HG02852 (cell line): Measurements from ENCODE around the gene LGALS9.
"Not testable (repeated sequence)": the region's sequence is repeated elsewhere in the genome, so short reads cannot be mapped to it uniquely, and the experiment has no call there.

Experiments used
- ATAC-seq: cut with Tn5 transposase; IDR thresholded peaks from one replicate; pipeline ENCODE4 v1.9.1; 2021; ENCODE audit warnings: mild to moderate bottlenecking, moderate library complexity; ENCODE audit not compliant: unreplicated experiment

LGALS9 gene

GRCh38 chr17:27651411-27652345 is 20.7 kb downstream of the LGALS9 start:
- ATAC-seq, result no peak

GRCh38 chr17:27653449-27653971 is 22.5 kb downstream of the LGALS9 start:
- not testable (repeated sequence) for ATAC-seq

DNA sequence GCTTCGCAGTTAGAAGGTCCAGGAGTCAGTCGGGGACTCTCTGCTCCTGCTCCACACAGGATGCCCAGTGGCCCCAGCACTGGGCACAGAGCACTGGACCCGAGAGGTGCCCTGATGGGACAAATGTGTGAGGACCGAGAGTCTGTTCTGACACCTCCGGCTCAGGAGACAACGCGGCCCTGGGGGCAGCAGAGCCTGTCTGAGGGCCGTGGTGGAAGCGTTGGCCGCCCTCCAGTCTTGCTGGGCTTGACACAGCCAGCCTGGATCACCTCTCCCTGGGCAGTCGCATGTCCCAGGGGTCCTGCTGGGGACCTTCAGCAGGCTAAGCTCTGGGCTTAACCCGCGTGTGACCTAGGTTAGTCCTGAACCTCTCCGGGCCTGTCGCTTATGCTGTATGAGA is 23.1 kb downstream of the LGALS9 start:
- peak; percentile 8 for ATAC-seq

- ATAC-seq, result peak; percentile 73
Observed at GRCh38 chr17:27654654-27655524, 23.9 kb downstream of the LGALS9 start.

DNA sequence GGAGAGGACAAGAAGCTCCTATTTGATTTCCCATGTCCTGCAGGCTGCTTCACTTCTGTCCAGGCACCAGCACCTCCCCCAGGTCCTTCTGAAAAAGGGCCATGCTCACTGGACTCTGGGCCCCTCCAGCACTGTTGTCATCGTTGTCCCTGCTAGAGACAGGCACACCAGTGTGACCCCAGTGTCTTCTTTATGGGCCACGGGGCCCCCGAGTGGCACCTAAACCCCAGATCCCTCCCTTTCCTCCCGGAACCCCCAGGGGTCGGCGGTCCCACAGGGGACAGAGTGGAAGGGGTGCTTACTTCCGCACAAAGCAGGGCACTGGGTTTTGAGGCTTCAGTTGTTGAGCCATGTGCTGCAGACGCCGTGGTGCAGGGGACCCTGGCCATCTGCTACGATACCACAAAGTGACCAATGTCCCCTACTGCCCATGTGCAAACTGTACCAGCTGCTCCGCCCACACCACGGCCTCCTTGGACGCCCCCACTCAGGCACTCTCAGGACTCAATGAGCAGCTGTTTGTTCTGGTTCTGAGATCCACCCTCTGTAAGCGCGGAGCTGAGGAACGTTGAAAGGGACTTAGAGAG is 24.6 kb downstream of the LGALS9 start:
- ATAC-seq, result not testable (repeated sequence)

DNA sequence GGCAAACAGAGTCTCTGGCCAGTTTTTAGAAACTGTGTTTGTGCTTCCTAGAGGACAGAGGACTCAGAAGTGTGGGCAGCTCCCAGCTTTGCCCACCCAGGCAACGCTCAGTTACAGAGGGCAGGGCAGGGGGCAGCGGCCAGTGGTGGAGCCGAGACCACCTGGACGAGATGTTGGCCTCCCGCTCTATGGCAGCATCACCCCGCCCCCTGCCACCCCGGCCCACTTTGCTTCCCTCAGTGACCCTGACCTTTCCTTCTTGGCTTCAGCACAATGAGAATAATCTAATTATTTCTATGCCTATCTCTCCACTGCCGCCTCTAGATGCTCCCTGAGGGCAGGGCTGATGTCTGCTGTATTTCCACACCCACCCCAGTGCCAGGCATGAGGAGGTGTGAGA is 25.6 kb downstream of the LGALS9 start:
- not testable (repeated sequence) for ATAC-seq

GRCh38 chr17:27657620-27658019 is 26.6 kb downstream of the LGALS9 start:
- no peak for ATAC-seq

- ATAC-seq, result no peak
Observed at GRCh38 chr17:27659683-27660082, 28.7 kb downstream of the LGALS9 start.

DNA sequence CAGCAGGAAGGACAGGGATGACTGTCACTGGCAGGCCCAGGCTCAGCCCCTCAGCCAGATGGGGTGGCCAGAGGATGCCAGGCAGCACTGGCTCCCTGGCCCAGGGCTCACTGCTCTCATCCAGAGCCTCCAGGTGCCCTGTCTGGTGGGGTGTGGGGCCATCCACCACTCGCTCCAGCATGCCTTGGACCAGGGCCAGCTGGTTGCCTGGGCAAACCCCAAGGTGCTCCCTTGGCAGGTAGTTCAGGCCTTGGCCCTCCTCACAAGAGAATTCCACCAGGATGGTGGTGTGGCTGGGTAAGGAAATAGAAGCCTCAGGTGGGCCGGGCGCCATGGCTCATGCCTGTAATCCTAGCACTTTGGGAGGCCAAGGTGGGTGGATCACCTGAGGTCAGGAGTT is 29.4 kb downstream of the LGALS9 start:
- ATAC-seq, result no peak

DNA sequence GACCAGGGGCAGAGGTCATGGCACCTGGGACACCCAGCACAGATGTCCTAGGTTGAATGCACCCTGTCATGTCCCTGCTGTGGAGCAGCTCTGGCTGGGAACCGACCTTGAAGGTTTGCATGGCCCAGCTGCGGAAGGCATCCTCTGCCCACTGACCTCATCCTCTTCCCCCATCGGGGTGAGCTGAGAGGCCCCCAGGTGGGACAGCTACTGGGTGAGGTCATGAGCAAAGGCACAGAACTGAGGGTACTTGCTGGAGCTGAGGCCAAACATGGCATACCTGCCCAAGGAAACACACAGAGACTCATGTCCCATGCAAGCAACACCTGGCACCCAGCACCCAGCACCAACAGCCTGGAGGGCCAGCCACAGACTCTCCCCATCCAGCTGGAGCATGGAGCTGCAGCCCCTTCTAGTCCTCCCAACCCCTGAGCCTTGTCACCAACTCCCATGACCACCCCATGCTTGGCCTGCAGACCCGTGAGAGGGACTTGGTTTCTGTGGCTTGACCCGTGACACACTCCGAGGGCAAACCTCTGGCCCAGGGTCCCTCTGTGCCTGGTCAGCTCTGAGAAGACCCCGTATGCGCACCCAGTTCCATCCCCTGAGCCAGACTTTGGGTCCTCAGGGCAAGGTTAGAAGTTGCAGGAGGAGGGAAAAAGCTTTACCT is 33.1 kb downstream of the LGALS9 start:
- no peak for ATAC-seq

GRCh38 chr17:27664606-27664965 is 33.6 kb downstream of the LGALS9 start:
- ATAC-seq, result no peak

DNA sequence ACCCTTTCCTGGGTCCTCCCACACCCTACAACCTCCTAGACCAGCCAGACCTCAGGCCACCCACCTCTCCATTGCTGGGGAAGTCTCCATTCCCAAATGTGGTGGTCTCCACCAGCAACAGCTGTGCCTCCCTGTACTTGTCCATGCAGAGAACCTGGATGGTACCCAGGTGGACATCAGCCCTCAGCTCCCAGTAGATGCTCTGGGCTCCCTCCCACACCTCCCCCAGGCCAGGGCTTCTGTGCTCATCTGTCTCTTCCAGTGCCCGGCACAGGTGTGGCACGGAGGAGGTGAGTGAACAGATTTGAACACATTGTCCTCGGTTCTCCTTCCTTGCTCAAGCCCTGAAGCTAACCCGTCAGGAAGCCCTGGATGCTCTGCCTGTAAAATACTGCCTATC is 34.6 kb downstream of the LGALS9 start:
- ATAC-seq, result no peak

DNA sequence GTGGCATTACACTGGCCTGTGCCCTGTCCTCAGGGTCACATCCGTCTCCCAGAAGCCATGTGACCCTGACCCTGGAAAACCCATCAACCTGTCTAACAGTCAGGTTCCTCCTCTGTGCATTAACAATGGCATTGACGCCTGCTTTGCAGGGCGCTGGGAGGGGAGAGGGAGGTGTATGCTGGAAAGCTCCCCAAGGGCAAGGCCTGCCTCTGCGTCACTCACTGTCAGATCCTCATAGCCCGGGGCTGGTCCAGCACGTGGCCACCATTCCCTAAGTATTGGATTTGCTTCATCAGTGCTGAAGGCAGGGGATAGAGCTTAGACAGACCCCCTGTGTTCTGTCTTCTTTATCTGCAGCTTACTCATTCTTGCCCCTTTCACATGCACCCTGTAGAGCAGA is 35.3 kb downstream of the LGALS9 start:
- ATAC-seq, result not testable (repeated sequence)

GRCh38 chr17:27666831-27667560 is 36.0 kb downstream of the LGALS9 start:
- no peak for ATAC-seq

DNA sequence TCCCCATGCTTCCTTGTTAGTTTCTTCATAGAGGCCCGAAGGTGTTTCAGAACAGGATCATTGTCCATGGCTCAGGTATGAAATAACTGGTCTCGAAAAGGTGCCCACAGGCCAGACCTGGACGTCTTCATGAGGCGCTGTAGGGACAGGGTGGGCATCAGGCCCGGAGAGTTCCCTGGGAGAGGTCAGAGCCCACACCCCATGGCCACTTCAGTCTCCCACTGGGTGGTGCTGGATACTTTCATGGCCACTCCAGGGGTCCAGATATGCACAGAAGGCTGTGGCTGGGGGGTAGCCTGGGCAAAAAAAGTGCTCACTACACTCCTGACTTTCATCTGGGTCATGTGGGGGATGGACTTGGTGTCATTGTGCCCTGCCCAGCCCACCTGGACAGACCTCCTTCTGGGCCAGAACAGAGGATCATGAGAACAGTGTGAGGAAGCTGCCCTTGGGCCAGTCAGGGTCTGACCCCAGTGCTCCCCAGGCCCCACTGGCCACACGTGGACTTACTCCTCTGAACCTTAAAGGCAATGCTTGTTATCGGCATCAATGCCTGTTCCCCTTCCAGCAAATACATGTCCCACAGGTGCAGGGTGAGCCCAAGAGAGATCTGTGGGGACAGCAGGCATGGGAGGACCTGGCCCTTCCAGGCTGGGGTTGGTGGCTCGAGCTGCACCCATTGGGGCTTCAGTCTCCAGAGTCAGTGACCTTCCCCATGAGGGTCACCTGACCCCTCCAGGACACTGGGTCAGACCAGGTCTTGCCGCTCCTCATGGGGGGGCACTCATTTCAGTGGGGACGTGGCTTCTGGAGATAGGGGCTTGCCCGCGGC is 36.9 kb downstream of the LGALS9 start:
- ATAC-seq, result no peak

- ATAC-seq, result no peak
Observed at GRCh38 chr17:27668488-27668823, 37.5 kb downstream of the LGALS9 start.

DNA sequence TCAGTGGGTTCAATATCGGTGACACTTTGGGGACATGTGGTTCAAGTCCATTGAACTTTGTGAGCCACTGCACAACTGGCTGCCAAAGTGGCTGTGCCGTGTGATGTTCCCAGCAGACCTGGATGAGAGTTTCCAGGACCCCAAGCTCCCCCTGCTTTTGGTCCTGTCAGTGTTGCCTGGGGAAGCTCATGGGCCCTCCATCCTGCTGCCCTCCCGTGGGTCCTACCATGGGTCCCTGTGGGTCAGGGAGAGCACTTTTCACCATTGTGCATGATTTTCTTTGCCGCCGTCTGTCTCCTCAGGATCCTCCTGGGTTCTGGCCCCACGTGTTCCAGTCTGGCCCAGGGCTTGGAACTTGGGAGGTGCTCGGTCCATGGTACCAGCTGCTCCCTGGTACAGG is 38.1 kb downstream of the LGALS9 start:
- ATAC-seq, result no peak

- no peak for ATAC-seq
Observed at GRCh38 chr17:27669850-27670249, 38.9 kb downstream of the LGALS9 start.
